SK-N-MC (cell line): ENCODE results near the gene UNCX.

Experiments used
- EZH2 ChIP-seq: fragments of 200-600 bp; sonication (generic); IDR thresholded peaks from one replicate; pipeline ENCODE4 v1.6.1; 2017; ENCODE audit warnings: antibody characterized with exemption
- FOXP2 ChIP-seq: optimal IDR thresholded peaks from 2 replicates; pipeline ENCODE3; 2011; ENCODE audit warnings: mild to moderate bottlenecking, moderate library complexity; ENCODE audit not compliant: insufficient read depth; ENCODE audit errors: extremely low read length, control extremely low read depth

GRCh38 chr7:1236831-1237701 lies 4.4 kb downstream of the UNCX start:
- TF ChIP-seq EZH2 (no peak), FOXP2 (no peak)
